ENCODE data around the gene TTC23. TPM values are rescaled to one million over a fixed set of nuclear protein-coding genes. Genes with fewer than 3 reads are reported as not detected.

TTC23 gene
- total RNA-seq, 2 experiments from 2014 or later, result 0.19 to 0.81 TPM

- CTCF ChIA-PET, result interaction anchor here (0.9 to 1.2 kb wide), 3 partner anchors 428 to 481 kb away, joined by 3 read pairs; no protein-coding TSS in a partner anchor
- no peaks in the 10 kb centered on the region for H3K27me3 ChIP-seq (ENCODE audit: control insufficient read depth in 1 of 2, insufficient read depth in 2 of 2, low read length in 2 of 2)
- POLR2A ChIA-PET, result interaction anchor here (0.6 kb wide), 1 partner anchor 22 kb away, joined by 7 read pairs; no protein-coding TSS in a partner anchor
- no peaks in the 10 kb centered on the region for H3K9me3 Mint-ChIP-seq
- H3K36me3 Mint-ChIP-seq (ENCODE audit: low read depth), result no peaks in the 10 kb centered on the region
- H3K27me3 Mint-ChIP-seq, result no peaks in the 10 kb centered on the region
- no peak overlapping the region for H3K27ac ChIP-seq (ENCODE audit: low read depth in 1 of 2, low read length in 2 of 2)
- no peak overlapping the region for H3K4me3 ChIP-seq (ENCODE audit: low read length)
- no peaks in the 10 kb centered on the region for H3K36me3 ChIP-seq (ENCODE audit: insufficient read depth, low read length)
- no peak for TF ChIP-seq CTCF (IDR thresholded peaks at IDR 0.05)
- H3K4me3 Mint-ChIP-seq, result no peak overlapping the region
- ATAC-seq (ENCODE audit: poor library complexity) (no peak), DNase-seq (no peak)
- no peak overlapping the region for H3K27ac Mint-ChIP-seq
- intact Hi-C loops (cut with DNase I, micrococcal nuclease), result loop anchor here in 1 of 2 experiments (10.0 kb wide), 1 partner anchor 69 kb away; no protein-coding TSS in a partner anchor
- no peaks in the 10 kb centered on the region for H3K9me3 ChIP-seq (ENCODE audit: control insufficient read depth in 1 of 2, insufficient read depth in 1 of 2, low read length in 2 of 2)
- H3K4me1 ChIP-seq (ENCODE audit: insufficient read depth, low read length), result no peaks in the 10 kb centered on the region
- H3K4me1 Mint-ChIP-seq (ENCODE audit: low read depth), result peaks cover 29% of the 10 kb centered on the region
Measured at GRCh38 chr15:99275525-99276128, 26.2 kb upstream of the TTC23 start.

GRCh38 chr15:99275061-99275460, 25.7 kb upstream of the TTC23 start:
- POLR2A ChIA-PET, result interaction anchor here (0.6 kb wide), 1 partner anchor 23 kb away, joined by 7 read pairs; no protein-coding TSS in a partner anchor
- DNase-seq, result no peak
- H3K27ac Mint-ChIP-seq, result no peak overlapping the region
- H3K36me3 ChIP-seq (ENCODE audit: insufficient read depth, low read length), result no peaks in the 10 kb centered on the region
- intact Hi-C loops (cut with DNase I, micrococcal nuclease), result loop anchor here in 1 of 2 experiments (10.0 kb wide), 1 partner anchor 70 kb away; no protein-coding TSS in a partner anchor
- no peak overlapping the region for H3K4me3 ChIP-seq (ENCODE audit: low read length)
- H3K36me3 Mint-ChIP-seq (ENCODE audit: low read depth), result no peaks in the 10 kb centered on the region
- ATAC-seq (ENCODE audit: poor library complexity), result no peak
- no peak overlapping the region for H3K4me3 Mint-ChIP-seq
- H3K27me3 ChIP-seq (ENCODE audit: control insufficient read depth in 1 of 2, insufficient read depth in 2 of 2, low read length in 2 of 2), result no peaks in the 10 kb centered on the region
- peaks cover 24% of the 10 kb centered on the region for H3K4me1 Mint-ChIP-seq (ENCODE audit: low read depth)
- H3K27me3 Mint-ChIP-seq, result no peaks in the 10 kb centered on the region
- H3K9me3 Mint-ChIP-seq, result no peaks in the 10 kb centered on the region
- H3K9me3 ChIP-seq (ENCODE audit: control insufficient read depth in 1 of 2, insufficient read depth in 1 of 2, low read length in 2 of 2), result no peaks in the 10 kb centered on the region
- no peaks in the 10 kb centered on the region for H3K4me1 ChIP-seq (ENCODE audit: insufficient read depth, low read length)
- no peak overlapping the region for H3K27ac ChIP-seq (ENCODE audit: low read depth in 1 of 2, low read length in 2 of 2)
- TF ChIP-seq CTCF (IDR thresholded peaks at IDR 0.05), result no peak
- CTCF ChIA-PET, result interaction anchor here (0.9 kb wide), 1 partner anchor 429 kb away, joined by 3 read pairs; no protein-coding TSS in a partner anchor

GRCh38 chr15:99273801-99274200, 24.4 kb upstream of the TTC23 start:
- Histone ChIP-seq H3K27ac (ENCODE audit: low read depth in 1 of 2, low read length in 2 of 2) (no peak overlapping the region), H3K4me3 (ENCODE audit: low read length) (no peak overlapping the region), H3K9me3 (ENCODE audit: control insufficient read depth in 1 of 2, insufficient read depth in 1 of 2, low read length in 2 of 2) (no peaks in the 10 kb centered on the region), H3K36me3 (ENCODE audit: insufficient read depth, low read length) (no peaks in the 10 kb centered on the region), H3K4me1 (ENCODE audit: insufficient read depth, low read length) (no peaks in the 10 kb centered on the region), H3K27me3 (ENCODE audit: control insufficient read depth in 1 of 2, insufficient read depth in 2 of 2, low read length in 2 of 2) (no peaks in the 10 kb centered on the region)
- ChIA-PET CTCF (interaction anchor here (1.0 to 3.0 kb wide), 5 partner anchors 8 to 503 kb away, joined by 3 to 30 read pairs (median 6); no protein-coding TSS in a partner anchor), POLR2A (no interaction called here)
- no peak overlapping the region for H3K4me3 Mint-ChIP-seq
- H3K9me3 Mint-ChIP-seq, result no peaks in the 10 kb centered on the region
- H3K27ac Mint-ChIP-seq, result no peak overlapping the region
- no peaks in the 10 kb centered on the region for H3K36me3 Mint-ChIP-seq (ENCODE audit: low read depth)
- DNase-seq (no peak), ATAC-seq (ENCODE audit: poor library complexity) (no peak)
- no peak for TF ChIP-seq CTCF (IDR thresholded peaks at IDR 0.05)
- H3K4me1 Mint-ChIP-seq (ENCODE audit: low read depth), result peaks cover 12% of the 10 kb centered on the region
- no peaks in the 10 kb centered on the region for H3K27me3 Mint-ChIP-seq
- intact Hi-C loops (cut with DNase I, micrococcal nuclease), result loop anchor here (1.0 to 10.0 kb wide), 8 partner anchors 71 to 1734 kb away; no protein-coding TSS in a partner anchor
